ENCODE measurements around the gene YRDC.

DNA sequence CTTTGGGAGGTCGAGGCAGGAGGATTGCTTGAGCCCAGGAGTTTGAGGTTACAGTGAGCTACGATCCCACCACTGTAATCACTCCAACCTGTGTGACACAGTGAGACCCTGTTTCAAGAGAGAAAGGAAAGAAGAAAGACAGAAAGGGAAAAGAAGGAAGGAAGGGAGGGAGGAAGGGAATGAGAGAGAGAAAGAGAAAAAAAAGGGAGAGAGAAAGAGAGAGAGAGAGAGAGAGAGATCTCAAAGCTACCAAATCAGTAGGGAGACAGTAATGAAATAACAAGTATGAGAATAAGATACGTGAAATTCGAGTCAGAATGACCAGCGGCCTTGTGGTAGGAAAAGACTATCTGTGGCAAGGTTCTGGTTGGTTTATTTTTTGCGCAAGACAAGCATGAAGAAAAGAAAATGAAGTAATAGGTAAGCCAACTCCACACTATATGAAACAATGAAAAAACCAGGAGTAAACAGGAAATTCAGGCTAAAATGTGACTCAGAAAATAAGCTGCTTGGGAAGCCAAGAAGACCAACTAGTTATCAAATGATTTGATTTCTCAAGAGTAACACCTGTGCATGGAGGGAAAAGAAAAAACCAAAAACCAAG, 42.4 kb upstream of the YRDC start:
- TF ChIP-seq JUND (IDR thresholded peaks at IDR 0.05) (no peak), RAD21 (IDR thresholded peaks at IDR 0.05) (no peak), YY1 (IDR thresholded peaks at IDR 0.05) (no peak), SP1 (IDR thresholded peaks at IDR 0.05) (no peak), GABPA (IDR thresholded peaks at IDR 0.05 in 1 of 2, conservative IDR thresholded peaks at IDR 0.05 in 1 of 2) (no peak), TAF1 (conservative IDR thresholded peaks at IDR 0.05) (no peak)
- TF ChIP-seq, protein P1, sequence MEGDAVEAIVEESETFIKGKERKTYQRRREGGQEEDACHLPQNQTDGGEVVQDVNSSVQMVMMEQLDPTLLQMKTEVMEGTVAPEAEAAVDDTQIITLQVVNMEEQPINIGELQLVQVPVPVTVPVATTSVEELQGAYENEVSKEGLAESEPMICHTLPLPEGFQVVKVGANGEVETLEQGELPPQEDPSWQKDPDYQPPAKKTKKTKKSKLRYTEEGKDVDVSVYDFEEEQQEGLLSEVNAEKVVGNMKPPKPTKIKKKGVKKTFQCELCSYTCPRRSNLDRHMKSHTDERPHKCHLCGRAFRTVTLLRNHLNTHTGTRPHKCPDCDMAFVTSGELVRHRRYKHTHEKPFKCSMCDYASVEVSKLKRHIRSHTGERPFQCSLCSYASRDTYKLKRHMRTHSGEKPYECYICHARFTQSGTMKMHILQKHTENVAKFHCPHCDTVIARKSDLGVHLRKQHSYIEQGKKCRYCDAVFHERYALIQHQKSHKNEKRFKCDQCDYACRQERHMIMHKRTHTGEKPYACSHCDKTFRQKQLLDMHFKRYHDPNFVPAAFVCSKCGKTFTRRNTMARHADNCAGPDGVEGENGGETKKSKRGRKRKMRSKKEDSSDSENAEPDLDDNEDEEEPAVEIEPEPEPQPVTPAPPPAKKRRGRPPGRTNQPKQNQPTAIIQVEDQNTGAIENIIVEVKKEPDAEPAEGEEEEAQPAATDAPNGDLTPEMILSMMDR (IDR thresholded peaks at IDR 0.05; ENCODE audit: low read depth, low read length, missing input control): no peak
- TF ChIP-seq, protein P2, sequence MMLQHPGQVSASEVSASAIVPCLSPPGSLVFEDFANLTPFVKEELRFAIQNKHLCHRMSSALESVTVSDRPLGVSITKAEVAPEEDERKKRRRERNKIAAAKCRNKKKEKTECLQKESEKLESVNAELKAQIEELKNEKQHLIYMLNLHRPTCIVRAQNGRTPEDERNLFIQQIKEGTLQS (IDR thresholded peaks at IDR 0.05): no peak
- TF ChIP-seq, protein P3, sequence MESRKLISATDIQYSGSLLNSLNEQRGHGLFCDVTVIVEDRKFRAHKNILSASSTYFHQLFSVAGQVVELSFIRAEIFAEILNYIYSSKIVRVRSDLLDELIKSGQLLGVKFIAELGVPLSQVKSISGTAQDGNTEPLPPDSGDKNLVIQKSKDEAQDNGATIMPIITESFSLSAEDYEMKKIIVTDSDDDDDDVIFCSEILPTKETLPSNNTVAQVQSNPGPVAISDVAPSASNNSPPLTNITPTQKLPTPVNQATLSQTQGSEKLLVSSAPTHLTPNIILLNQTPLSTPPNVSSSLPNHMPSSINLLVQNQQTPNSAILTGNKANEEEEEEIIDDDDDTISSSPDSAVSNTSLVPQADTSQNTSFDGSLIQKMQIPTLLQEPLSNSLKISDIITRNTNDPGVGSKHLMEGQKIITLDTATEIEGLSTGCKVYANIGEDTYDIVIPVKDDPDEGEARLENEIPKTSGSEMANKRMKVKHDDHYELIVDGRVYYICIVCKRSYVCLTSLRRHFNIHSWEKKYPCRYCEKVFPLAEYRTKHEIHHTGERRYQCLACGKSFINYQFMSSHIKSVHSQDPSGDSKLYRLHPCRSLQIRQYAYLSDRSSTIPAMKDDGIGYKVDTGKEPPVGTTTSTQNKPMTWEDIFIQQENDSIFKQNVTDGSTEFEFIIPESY (IDR thresholded peaks at IDR 0.05): no peak
